ENCODE measurements around the gene PTPRU. TPM values are rescaled to one million over a fixed set of nuclear protein-coding genes. Genes with fewer than 3 reads are reported as not detected.

The PTPRU gene
- total RNA-seq, 1 experiment from 2014 or later, result 41.4 TPM

DNA sequence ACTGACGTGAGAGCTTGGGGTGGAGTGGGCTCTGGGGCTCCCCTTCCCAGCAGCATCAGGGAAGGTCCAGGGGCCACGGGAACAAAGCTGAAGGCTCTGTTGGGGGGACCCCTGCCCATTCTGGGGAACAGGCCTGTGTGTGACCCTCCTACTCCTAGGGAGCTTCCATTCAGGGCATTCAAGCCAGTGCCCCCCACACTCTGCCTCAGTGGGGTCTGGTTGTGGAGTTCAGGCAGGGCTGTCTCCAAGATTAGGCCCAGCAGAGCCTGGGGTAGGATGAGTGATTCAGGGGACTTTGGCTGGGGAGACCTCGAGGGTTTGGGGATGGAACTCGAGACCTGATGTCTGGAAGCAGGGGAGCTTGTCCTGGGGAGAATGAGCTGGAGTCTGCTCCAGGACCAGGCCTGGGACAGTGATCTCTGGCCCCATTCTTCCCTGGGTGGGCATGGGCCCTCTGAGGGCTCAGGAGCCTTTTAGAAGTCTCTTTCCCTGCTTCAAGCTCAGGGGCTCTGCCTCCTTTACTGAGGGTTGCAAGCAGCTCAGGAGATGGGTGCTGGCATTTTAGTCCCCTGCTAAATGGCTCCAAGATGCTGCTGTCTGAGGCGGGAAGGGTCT, 81.7 kb downstream of the PTPRU start:
- no TSS peak for BruUV-seq (replicated peaks)
- ChIA-PET POLR2A (no interaction called here), CTCF (no interaction called here)
- H3K27ac Mint-ChIP-seq (ENCODE audit: unreplicated experiment), result no peak overlapping the region
- no peaks in the 10 kb centered on the region for H3K27me3 Mint-ChIP-seq (ENCODE audit: insufficient read depth, unreplicated experiment)
- no peak for DNase-seq
- peaks cover 15% of the 10 kb centered on the region for H3K36me3 Mint-ChIP-seq (ENCODE audit: insufficient read depth, unreplicated experiment)
- H3K9me3 Mint-ChIP-seq (ENCODE audit: unreplicated experiment), result no peaks in the 10 kb centered on the region
- H3K4me3 Mint-ChIP-seq (ENCODE audit: unreplicated experiment), result no peak overlapping the region
- H3K4me1 ChIP-seq, result no peaks in the 10 kb centered on the region
- H3K27me3 ChIP-seq (replicated peaks; ENCODE audit: control insufficient read depth, insufficient read depth, low read length), result no peaks in the 10 kb centered on the region
- no peaks in the 10 kb centered on the region for H3K4me1 Mint-ChIP-seq (ENCODE audit: low read depth, unreplicated experiment)
- intact Hi-C loops (cut with micrococcal nuclease; ENCODE audit: unreplicated experiment), result no loop called here
- H3K9me3 ChIP-seq, result no peaks in the 10 kb centered on the region
- no peak overlapping the region for H3K4me3 ChIP-seq (ENCODE audit: low read depth, low read length)
- no peak for TF ChIP-seq CTCF (IDR thresholded peaks at IDR 0.05; ENCODE audit: insufficient read depth in 1 of 2, low read depth in 1 of 2, low read length in 1 of 2, severe bottlenecking in 1 of 2, unreplicated experiment in 1 of 2)
- H3K36me3 ChIP-seq (ENCODE audit: control insufficient read depth, insufficient read depth, low read length), result no peaks in the 10 kb centered on the region

DNA sequence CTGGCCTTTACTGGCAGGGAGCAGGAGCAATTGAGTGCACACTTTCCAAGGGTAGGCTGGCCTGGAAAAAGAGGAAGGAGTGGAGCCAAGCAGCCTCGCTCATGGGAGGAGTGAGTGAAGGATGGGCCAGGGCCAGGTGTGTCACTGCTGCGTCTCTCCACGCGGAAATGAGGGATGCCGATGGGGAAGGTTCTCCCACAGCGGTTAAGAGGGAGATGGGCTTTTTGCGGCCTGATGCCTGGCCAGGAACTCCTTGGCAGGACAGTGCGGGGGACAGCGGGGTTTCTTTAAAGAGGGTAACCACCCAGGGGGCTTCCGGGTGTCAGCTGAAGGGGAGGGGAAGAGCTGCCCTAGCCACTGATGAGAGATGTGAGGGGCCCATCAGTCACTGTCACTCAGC, 82.4 kb downstream of the PTPRU start:
- Mint-ChIP-seq H3K9me3 (ENCODE audit: unreplicated experiment) (no peaks in the 10 kb centered on the region), H3K4me3 (ENCODE audit: unreplicated experiment) (no peak overlapping the region), H3K36me3 (ENCODE audit: insufficient read depth, unreplicated experiment) (peaks cover 15% of the 10 kb centered on the region), H3K27ac (ENCODE audit: unreplicated experiment) (no peak overlapping the region), H3K27me3 (ENCODE audit: insufficient read depth, unreplicated experiment) (no peaks in the 10 kb centered on the region), H3K4me1 (ENCODE audit: low read depth, unreplicated experiment) (no peaks in the 10 kb centered on the region)
- ChIA-PET CTCF (no interaction called here), POLR2A (no interaction called here)
- Histone ChIP-seq H3K4me3 (ENCODE audit: low read depth, low read length) (no peak overlapping the region), H3K4me1 (no peaks in the 10 kb centered on the region), H3K36me3 (ENCODE audit: control insufficient read depth, insufficient read depth, low read length) (no peaks in the 10 kb centered on the region), H3K27me3 (replicated peaks; ENCODE audit: control insufficient read depth, insufficient read depth, low read length) (no peaks in the 10 kb centered on the region), H3K9me3 (no peaks in the 10 kb centered on the region)
- intact Hi-C loops (cut with micrococcal nuclease; ENCODE audit: unreplicated experiment), result no loop called here
- TF ChIP-seq CTCF (IDR thresholded peaks at IDR 0.05; ENCODE audit: insufficient read depth in 1 of 2, low read depth in 1 of 2, low read length in 1 of 2, severe bottlenecking in 1 of 2, unreplicated experiment in 1 of 2), result no peak
- no TSS peak for BruUV-seq (replicated peaks)
- DNase-seq, result no peak

DNA sequence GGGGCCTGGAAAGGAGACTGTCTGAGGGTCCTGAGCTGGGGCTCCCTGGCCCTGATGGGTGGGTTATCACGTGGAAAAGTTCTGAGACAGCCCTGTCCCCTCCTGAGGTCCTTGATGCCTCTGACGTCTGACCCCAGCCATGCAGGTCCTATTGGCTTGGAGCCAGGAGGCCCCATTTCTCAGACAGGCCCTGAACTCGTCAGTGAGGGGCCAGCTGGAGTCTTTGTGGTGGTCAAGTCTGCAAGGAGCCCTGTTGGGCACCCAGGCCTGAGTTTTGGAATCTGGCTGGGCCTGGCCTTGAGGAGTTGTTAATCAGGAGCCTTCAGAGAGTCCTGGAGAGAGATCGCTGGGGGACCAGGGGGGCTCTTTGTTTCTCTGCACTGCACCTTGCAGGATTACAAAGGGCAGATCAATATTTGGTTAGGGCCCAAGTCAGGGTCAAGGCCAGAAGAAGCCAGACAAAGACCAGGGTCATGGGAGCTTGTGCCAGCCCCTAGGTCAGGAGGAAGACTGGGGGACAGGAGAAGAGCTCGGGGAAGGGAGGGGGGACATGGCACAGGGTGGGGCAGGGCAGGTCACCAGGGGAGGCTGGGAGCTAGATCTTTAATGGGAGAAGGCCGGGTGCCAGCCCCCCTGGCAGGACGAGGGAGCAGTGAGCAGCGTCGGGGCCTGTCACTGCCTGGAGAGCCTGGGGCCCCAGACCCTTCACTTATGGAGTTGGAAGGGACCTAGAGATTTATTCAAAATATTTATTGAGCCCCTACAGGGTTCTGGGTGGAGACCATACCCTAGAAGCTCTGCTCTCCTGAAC, 83.2 kb downstream of the PTPRU start:
- Mint-ChIP-seq H3K27ac (ENCODE audit: unreplicated experiment) (no peak overlapping the region), H3K9me3 (ENCODE audit: unreplicated experiment) (no peaks in the 10 kb centered on the region), H3K27me3 (ENCODE audit: insufficient read depth, unreplicated experiment) (no peaks in the 10 kb centered on the region), H3K4me1 (ENCODE audit: low read depth, unreplicated experiment) (no peaks in the 10 kb centered on the region), H3K4me3 (ENCODE audit: unreplicated experiment) (no peak overlapping the region), H3K36me3 (ENCODE audit: insufficient read depth, unreplicated experiment) (peaks cover 22% of the 10 kb centered on the region)
- H3K4me3 ChIP-seq (ENCODE audit: low read depth, low read length), result no peak overlapping the region
- POLR2A ChIA-PET, result no interaction called here
- no TSS peak for BruUV-seq (replicated peaks)
- no peaks in the 10 kb centered on the region for H3K4me1 ChIP-seq
- H3K27me3 ChIP-seq (replicated peaks; ENCODE audit: control insufficient read depth, insufficient read depth, low read length), result no peaks in the 10 kb centered on the region
- DNase-seq, result no peak
- CTCF ChIA-PET, result no interaction called here
- intact Hi-C loops (cut with micrococcal nuclease; ENCODE audit: unreplicated experiment), result no loop called here
- TF ChIP-seq CTCF (IDR thresholded peaks at IDR 0.05; ENCODE audit: insufficient read depth in 1 of 2, low read depth in 1 of 2, low read length in 1 of 2, severe bottlenecking in 1 of 2, unreplicated experiment in 1 of 2), result no peak
- no peaks in the 10 kb centered on the region for H3K9me3 ChIP-seq
- H3K36me3 ChIP-seq (ENCODE audit: control insufficient read depth, insufficient read depth, low read length), result no peaks in the 10 kb centered on the region
